ENCODE data around the gene CBX5.
"Not testable (repeated sequence)": the region's sequence is repeated elsewhere in the genome, so short reads cannot be mapped to it uniquely, and the experiment has no call there.

CBX5 gene

DNA sequence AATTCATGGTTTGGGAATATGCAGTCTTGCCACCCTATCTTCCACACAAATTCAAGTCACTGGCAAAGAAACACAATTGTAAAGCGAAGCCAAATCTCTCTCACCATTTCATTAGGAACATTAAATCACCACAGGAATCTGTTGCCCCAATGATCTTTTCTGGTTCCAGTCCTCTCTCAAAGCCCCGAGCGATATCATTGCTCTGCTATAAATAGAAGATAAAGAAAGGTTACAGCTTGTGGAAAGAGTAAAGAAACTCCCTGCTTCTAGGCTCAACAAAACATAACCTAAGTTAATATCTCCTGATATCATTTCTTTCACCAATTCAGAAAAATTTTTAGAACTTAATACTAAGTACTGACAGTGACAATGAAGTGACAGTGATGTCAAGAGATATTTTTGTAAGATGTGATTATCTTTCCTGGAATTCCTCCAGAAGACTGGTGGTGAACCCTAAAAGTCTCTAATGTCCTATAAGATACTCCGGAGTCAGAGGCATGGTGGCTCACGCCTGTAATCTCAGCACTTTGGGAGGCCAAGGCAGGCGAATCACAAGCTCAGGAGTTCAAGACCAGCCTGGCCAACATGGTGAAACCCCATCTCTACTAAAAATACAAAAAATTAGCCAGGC lies 33.8 kb downstream of the CBX5 start:
- H3K27ac ChIP-seq (ENCODE audit: low read depth in 2 of 2, low read length in 2 of 2): no peak overlapping the region
- no peaks in the 10 kb centered on the region for H3K9me3 ChIP-seq (ENCODE audit: control insufficient read depth in 2 of 2, low read length in 2 of 2)
- H3K4me1 ChIP-seq (ENCODE audit: control insufficient read depth in 2 of 2, insufficient read depth in 2 of 2, low read length in 2 of 2): no peaks in the 10 kb centered on the region
- no peaks in the 10 kb centered on the region for H3K27me3 ChIP-seq (ENCODE audit: control insufficient read depth in 2 of 2, insufficient read depth in 2 of 2, low read length in 2 of 2)
- peaks cover 12 to 24% of the 10 kb centered on the region in 2 donors for H3K36me3 ChIP-seq (ENCODE audit: control insufficient read depth in 2 of 2, insufficient read depth in 2 of 2, low read length in 2 of 2)
- no peak overlapping the region for H3K4me3 ChIP-seq (ENCODE audit: low read length in 2 of 2)
- no peak overlapping the region for H3K9ac ChIP-seq (ENCODE audit: low read depth in 1 of 2, low read length in 2 of 2)

DNA sequence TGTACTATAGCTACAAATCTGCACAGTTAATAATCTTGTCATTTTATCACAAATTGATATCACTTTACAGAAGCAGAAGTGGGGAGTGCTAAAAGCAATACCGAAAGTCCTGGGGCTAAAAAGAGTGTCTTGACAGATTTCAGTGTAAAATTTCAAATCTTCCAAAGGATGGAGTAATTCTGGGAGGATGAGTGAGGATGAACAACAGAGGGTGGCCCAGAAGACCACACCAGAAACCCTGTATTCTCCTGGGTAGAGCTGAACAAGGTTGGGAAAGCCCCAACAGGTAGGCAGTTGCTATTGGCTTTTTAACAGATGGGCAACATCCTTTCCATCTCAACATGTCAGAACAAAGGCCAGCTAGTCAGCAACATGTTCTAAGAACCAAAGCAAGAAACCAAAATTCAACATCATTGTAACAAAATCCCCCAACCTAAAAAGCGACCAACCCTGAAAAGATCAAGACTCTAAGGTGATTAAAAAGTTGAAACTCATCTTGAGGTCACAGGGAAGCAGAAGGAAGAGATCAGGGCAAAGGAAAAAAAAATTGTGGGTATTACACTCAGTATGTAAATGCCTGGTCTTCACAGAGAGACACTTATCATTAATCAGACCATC lies 38.8 kb downstream of the CBX5 start:
- H3K9me3 ChIP-seq (ENCODE audit: control insufficient read depth in 2 of 2, low read length in 2 of 2): no peaks in the 10 kb centered on the region
- no peaks in the 10 kb centered on the region for H3K4me1 ChIP-seq (ENCODE audit: control insufficient read depth in 2 of 2, insufficient read depth in 2 of 2, low read length in 2 of 2)
- no peak overlapping the region for H3K4me3 ChIP-seq (ENCODE audit: low read length in 2 of 2)
- no peaks in the 10 kb centered on the region for H3K27me3 ChIP-seq (ENCODE audit: control insufficient read depth in 2 of 2, insufficient read depth in 2 of 2, low read length in 2 of 2)
- H3K27ac ChIP-seq (ENCODE audit: low read depth in 2 of 2, low read length in 2 of 2): no peak overlapping the region
- H3K36me3 ChIP-seq (ENCODE audit: control insufficient read depth in 2 of 2, insufficient read depth in 2 of 2, low read length in 2 of 2): peaks cover 8 to 22% of the 10 kb centered on the region in 2 donors
- no peak overlapping the region for H3K9ac ChIP-seq (ENCODE audit: low read depth in 1 of 2, low read length in 2 of 2)

DNA sequence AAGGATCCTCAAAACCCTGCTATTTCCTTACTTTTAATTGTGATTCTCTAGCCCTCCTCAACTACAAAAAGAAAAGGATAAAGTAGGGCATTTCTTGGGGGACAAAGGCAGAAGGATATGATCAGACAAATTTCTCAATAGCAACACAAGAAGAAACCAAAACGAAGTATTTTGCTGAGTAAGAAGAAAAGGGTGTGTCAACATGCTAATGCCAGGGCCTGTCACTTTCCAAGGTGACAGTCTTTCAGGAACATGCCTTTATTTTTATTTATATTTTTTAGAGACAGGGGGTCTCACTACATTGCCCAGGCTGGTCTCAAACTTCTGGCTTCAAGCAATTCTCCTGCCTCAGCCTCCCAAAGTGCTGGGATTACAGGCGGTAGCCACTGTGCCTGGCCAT lies 39.8 kb downstream of the CBX5 start:
- H3K36me3 ChIP-seq (ENCODE audit: control insufficient read depth in 2 of 2, insufficient read depth in 2 of 2, low read length in 2 of 2): peaks cover 8 to 19% of the 10 kb centered on the region in 2 donors
- no peaks in the 10 kb centered on the region for H3K4me1 ChIP-seq (ENCODE audit: control insufficient read depth in 2 of 2, insufficient read depth in 2 of 2, low read length in 2 of 2)
- H3K4me3 ChIP-seq (ENCODE audit: low read length in 2 of 2): no peak overlapping the region
- no peak overlapping the region for H3K9ac ChIP-seq (ENCODE audit: low read depth in 1 of 2, low read length in 2 of 2)
- no peaks in the 10 kb centered on the region for H3K27me3 ChIP-seq (ENCODE audit: control insufficient read depth in 2 of 2, insufficient read depth in 2 of 2, low read length in 2 of 2)
- H3K9me3 ChIP-seq (ENCODE audit: control insufficient read depth in 2 of 2, low read length in 2 of 2): no peaks in the 10 kb centered on the region
- H3K27ac ChIP-seq (ENCODE audit: low read depth in 2 of 2, low read length in 2 of 2): no peak overlapping the region

DNA sequence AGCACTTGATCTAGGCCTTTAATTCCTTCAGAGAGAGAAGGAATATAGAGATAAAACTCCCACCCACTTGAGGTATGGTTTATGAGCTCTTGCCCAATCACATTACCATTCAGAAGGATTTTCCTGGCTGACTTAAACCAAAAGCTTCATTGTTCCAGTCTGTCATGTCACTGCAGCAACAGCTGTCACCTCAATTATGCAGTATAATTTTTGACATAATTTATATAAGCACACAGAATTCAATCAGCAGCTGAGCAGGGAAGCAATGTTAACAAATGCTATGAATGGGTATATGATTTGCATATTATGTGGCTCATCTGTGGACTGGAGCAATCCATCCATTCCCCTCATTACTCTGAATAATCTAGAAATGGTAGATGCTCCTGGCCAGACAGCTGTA lies 40.3 kb downstream of the CBX5 start:
- Histone ChIP-seq H3K4me3 (ENCODE audit: low read length in 2 of 2) (no peak overlapping the region), H3K9me3 (ENCODE audit: control insufficient read depth in 2 of 2, low read length in 2 of 2) (no peaks in the 10 kb centered on the region), H3K9ac (ENCODE audit: low read depth in 1 of 2, low read length in 2 of 2) (no peak overlapping the region), H3K27me3 (ENCODE audit: control insufficient read depth in 2 of 2, insufficient read depth in 2 of 2, low read length in 2 of 2) (no peaks in the 10 kb centered on the region), H3K4me1 (ENCODE audit: control insufficient read depth in 2 of 2, insufficient read depth in 2 of 2, low read length in 2 of 2) (no peaks in the 10 kb centered on the region), H3K36me3 (ENCODE audit: control insufficient read depth in 2 of 2, insufficient read depth in 2 of 2, low read length in 2 of 2) (peaks cover 8 to 19% of the 10 kb centered on the region in 2 donors), H3K27ac (ENCODE audit: low read depth in 2 of 2, low read length in 2 of 2) (no peak overlapping the region)

DNA sequence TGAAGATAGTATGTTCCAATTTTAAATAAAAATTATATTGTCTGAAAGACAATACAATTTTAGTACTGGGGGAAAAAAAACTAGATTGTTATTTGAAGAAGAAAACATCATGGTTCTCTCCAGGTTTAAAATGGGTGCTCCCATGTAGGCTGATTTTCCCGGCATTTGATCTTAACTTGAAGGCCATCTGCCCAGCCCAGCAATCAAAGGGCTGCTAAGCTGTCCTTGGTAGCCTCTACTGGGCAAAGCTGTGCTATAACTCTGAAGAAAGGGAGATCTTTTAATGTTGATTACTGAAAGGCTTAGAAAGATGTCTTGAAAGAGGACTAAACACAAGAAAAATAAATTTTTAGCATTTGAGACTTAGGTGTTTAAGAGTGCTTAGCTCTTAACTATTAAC lies 41.4 kb downstream of the CBX5 start:
- Histone ChIP-seq H3K27me3 (ENCODE audit: control insufficient read depth in 2 of 2, insufficient read depth in 2 of 2, low read length in 2 of 2) (no peaks in the 10 kb centered on the region), H3K4me3 (ENCODE audit: low read length in 2 of 2) (no peak overlapping the region), H3K4me1 (ENCODE audit: control insufficient read depth in 2 of 2, insufficient read depth in 2 of 2, low read length in 2 of 2) (no peaks in the 10 kb centered on the region), H3K9ac (ENCODE audit: low read depth in 1 of 2, low read length in 2 of 2) (no peak overlapping the region), H3K9me3 (ENCODE audit: control insufficient read depth in 2 of 2, low read length in 2 of 2) (no peaks in the 10 kb centered on the region), H3K36me3 (ENCODE audit: control insufficient read depth in 2 of 2, insufficient read depth in 2 of 2, low read length in 2 of 2) (peaks cover 8 to 18% of the 10 kb centered on the region in 2 donors), H3K27ac (ENCODE audit: low read depth in 2 of 2, low read length in 2 of 2) (no peak overlapping the region)

DNA sequence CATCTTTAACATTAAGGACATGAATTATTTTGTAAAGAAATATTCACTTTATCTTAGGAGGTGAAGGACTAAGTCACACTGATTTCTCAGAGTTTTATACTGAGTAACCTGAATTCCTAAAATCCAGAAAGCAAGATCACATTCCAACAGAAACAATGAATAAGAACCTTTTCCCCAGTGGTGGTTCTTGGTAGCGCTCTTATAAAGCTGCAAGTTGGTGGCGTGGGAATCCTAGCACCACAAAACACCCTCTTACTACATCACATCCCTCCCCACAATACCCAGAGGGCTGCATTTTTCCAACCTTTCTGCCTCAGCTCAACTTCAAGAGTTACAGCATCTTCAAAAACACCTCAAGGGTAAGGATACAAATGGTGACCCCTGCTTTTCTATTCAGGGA lies 47.1 kb downstream of the CBX5 start:
- Histone ChIP-seq H3K4me3 (ENCODE audit: low read length in 2 of 2) (no peak overlapping the region), H3K27ac (ENCODE audit: low read depth in 2 of 2, low read length in 2 of 2) (no peak overlapping the region), H3K9me3 (ENCODE audit: control insufficient read depth in 2 of 2, low read length in 2 of 2) (no peaks in the 10 kb centered on the region), H3K36me3 (ENCODE audit: control insufficient read depth in 2 of 2, insufficient read depth in 2 of 2, low read length in 2 of 2) (no peaks in the 10 kb centered on the region), H3K9ac (ENCODE audit: low read depth in 1 of 2, low read length in 2 of 2) (no peak overlapping the region), H3K4me1 (ENCODE audit: control insufficient read depth in 2 of 2, insufficient read depth in 2 of 2, low read length in 2 of 2) (no peaks in the 10 kb centered on the region), H3K27me3 (ENCODE audit: control insufficient read depth in 2 of 2, insufficient read depth in 2 of 2, low read length in 2 of 2) (no peaks in the 10 kb centered on the region)

DNA sequence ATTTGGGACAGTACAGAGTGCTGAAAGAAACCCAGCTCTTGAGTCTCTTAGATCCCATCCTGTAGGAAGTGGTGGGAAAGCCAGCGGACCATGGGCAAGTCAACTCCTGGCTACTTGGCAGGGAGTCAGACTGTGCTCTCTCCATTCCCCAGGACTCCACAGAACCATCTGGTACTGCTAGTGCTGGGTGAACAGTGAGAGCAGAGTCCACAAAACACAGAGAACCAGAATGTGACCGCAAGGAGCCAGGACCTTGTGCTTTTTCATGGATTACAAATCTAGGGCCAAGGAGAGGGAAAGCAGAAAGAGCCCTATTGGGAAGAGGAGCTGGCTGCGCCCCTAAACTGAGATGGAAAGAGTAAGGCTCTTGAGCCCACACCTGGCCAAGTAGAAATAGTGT lies 48.7 kb downstream of the CBX5 start:
- not testable (repeated sequence) for H3K27ac ChIP-seq (ENCODE audit: low read depth in 2 of 2, low read length in 2 of 2)

DNA sequence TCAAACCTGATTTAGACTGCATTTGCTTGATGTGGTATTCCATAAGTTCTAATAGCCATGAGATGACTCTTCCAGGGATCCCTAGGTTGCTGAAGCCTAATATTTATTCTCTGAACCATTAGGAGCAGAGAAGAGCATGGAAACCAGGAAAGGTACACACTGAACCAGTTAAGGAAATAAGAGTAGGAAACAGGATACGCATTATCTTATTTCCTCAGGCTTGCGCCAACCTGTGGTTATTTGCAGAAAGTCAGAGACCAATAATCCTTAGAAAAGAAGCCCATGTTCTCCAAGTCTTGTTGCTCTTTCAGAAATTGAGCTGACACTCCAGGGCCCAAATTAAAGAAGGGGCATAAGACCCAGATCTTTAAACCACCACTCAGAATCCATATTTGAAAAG lies 49.4 kb downstream of the CBX5 start:
- H3K4me3 ChIP-seq (ENCODE audit: low read length in 2 of 2): no peak overlapping the region
- H3K9ac ChIP-seq (ENCODE audit: low read depth in 1 of 2, low read length in 2 of 2): no peak overlapping the region
- no peaks in the 10 kb centered on the region for H3K27me3 ChIP-seq (ENCODE audit: control insufficient read depth in 2 of 2, insufficient read depth in 2 of 2, low read length in 2 of 2)
- H3K27ac ChIP-seq (ENCODE audit: low read depth in 2 of 2, low read length in 2 of 2): no peak overlapping the region
- H3K9me3 ChIP-seq (ENCODE audit: control insufficient read depth in 2 of 2, low read length in 2 of 2): no peaks in the 10 kb centered on the region
- H3K4me1 ChIP-seq (ENCODE audit: control insufficient read depth in 2 of 2, insufficient read depth in 2 of 2, low read length in 2 of 2): no peaks in the 10 kb centered on the region
- no peaks in the 10 kb centered on the region for H3K36me3 ChIP-seq (ENCODE audit: control insufficient read depth in 2 of 2, insufficient read depth in 2 of 2, low read length in 2 of 2)

More for the DNA sequence above, 48.7 kb downstream of the CBX5 start:
- not testable (repeated sequence) for H3K27me3 ChIP-seq (ENCODE audit: control insufficient read depth in 2 of 2, insufficient read depth in 2 of 2, low read length in 2 of 2); H3K4me3 ChIP-seq (ENCODE audit: low read length in 2 of 2); H3K36me3 ChIP-seq (ENCODE audit: control insufficient read depth in 2 of 2, insufficient read depth in 2 of 2, low read length in 2 of 2); H3K9ac ChIP-seq (ENCODE audit: low read depth in 1 of 2, low read length in 2 of 2); H3K9me3 ChIP-seq (ENCODE audit: control insufficient read depth in 2 of 2, low read length in 2 of 2); H3K4me1 ChIP-seq (ENCODE audit: control insufficient read depth in 2 of 2, insufficient read depth in 2 of 2, low read length in 2 of 2)

DNA sequence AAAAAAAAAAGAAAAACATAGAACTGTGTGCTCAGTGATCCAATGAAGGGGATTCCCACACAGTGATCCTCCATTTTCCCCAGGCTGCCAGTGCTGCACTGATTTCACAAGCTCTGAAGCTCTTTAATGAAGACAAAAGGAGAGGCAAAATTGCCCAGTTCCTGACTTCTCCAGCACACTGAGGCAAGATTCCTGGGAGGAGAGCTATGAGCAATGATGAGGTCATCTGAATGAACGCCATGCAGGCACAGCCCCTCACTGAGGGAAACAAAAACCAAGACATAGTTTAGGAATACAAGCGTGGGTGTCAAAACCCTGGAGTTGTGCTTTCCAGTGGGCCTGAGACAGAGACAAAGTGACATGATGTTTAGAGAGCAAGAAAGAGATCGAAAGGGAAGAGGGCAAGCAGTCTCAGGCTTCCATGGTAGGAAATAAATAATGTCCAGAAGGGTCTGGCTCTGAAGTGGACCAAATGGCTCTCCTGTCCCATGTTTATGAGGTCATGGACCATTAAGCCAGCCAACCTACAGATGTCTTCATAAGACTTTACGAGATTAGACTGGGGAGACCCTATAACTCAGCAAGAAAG lies 50.2 kb downstream of the CBX5 start:
- Histone ChIP-seq H3K4me1 (ENCODE audit: control insufficient read depth in 2 of 2, insufficient read depth in 2 of 2, low read length in 2 of 2) (no peaks in the 10 kb centered on the region), H3K27ac (ENCODE audit: low read depth in 2 of 2, low read length in 2 of 2) (peak overlapping the region; percentile 17 to 52), H3K9ac (ENCODE audit: low read depth in 1 of 2, low read length in 2 of 2) (no peak overlapping the region)

DNA sequence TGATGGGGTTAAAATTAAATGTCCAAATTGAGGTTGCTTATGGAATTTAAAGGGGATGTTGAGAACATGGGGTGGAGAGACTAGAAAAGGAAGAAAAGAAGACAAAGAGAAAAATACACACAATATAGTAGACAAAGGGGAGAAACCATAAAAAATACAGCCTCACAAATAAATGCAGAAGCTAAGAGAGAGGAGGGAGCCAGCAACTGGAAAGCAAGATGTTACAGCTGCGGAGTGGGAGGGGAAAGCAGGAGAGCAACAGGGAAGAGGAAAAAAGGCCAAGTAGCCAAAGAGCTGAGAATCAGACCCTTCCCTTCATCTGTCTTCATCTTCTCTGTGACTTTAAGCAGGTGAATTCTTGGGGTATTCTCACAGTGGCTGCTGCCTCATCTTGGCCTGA lies 51.5 kb downstream of the CBX5 start:
- Histone ChIP-seq H3K27me3 (ENCODE audit: control insufficient read depth in 2 of 2, insufficient read depth in 2 of 2, low read length in 2 of 2) (no peaks in the 10 kb centered on the region), H3K4me1 (ENCODE audit: control insufficient read depth in 2 of 2, insufficient read depth in 2 of 2, low read length in 2 of 2) (no peaks in the 10 kb centered on the region), H3K9ac (ENCODE audit: low read depth in 1 of 2, low read length in 2 of 2) (no peak overlapping the region), H3K36me3 (ENCODE audit: control insufficient read depth in 2 of 2, insufficient read depth in 2 of 2, low read length in 2 of 2) (no peaks in the 10 kb centered on the region), H3K4me3 (ENCODE audit: low read length in 2 of 2) (no peak overlapping the region), H3K27ac (ENCODE audit: low read depth in 2 of 2, low read length in 2 of 2) (no peak overlapping the region), H3K9me3 (ENCODE audit: control insufficient read depth in 2 of 2, low read length in 2 of 2) (no peaks in the 10 kb centered on the region)

More for the DNA sequence above, 50.2 kb downstream of the CBX5 start:
- Histone ChIP-seq H3K9me3 (ENCODE audit: control insufficient read depth in 2 of 2, low read length in 2 of 2) (no peaks in the 10 kb centered on the region), H3K4me3 (ENCODE audit: low read length in 2 of 2) (no peak overlapping the region), H3K36me3 (ENCODE audit: control insufficient read depth in 2 of 2, insufficient read depth in 2 of 2, low read length in 2 of 2) (no peaks in the 10 kb centered on the region), H3K27me3 (ENCODE audit: control insufficient read depth in 2 of 2, insufficient read depth in 2 of 2, low read length in 2 of 2) (no peaks in the 10 kb centered on the region)
